ENCODE results near the gene NECTIN2.
"Not testable (repeated sequence)": the region's sequence is repeated elsewhere in the genome, so short reads cannot be mapped to it uniquely, and the experiment has no call there.

NECTIN2 gene

GRCh38 chr19:44909775-44910174, 63.7 kb downstream of the NECTIN2 start:
- Histone ChIP-seq H3K4me3 (ENCODE audit: low read length) (no peak overlapping the region), H3K27ac (ENCODE audit: low read depth, low read length) (no peak overlapping the region), H3K9ac (ENCODE audit: low read length) (no peak overlapping the region), H3K27me3 (ENCODE audit: control insufficient read depth, insufficient read depth, low read length) (peaks cover 9% of the 10 kb centered on the region), H3K36me3 (ENCODE audit: control insufficient read depth, insufficient read depth, low read length) (no peaks in the 10 kb centered on the region), H3K4me1 (ENCODE audit: control insufficient read depth, insufficient read depth, low read length) (peaks cover 2% of the 10 kb centered on the region)

- not testable (repeated sequence) for H3K27ac ChIP-seq (ENCODE audit: low read depth, low read length); H3K4me1 ChIP-seq (ENCODE audit: control insufficient read depth, insufficient read depth, low read length); H3K27me3 ChIP-seq (ENCODE audit: control insufficient read depth, insufficient read depth, low read length)
Measured at GRCh38 chr19:44911896-44912295, 65.8 kb downstream of the NECTIN2 start.

GRCh38 chr19:44912854-44913253, 66.8 kb downstream of the NECTIN2 start:
- no peak overlapping the region for H3K27ac ChIP-seq (ENCODE audit: low read depth, low read length)
- peaks cover 3% of the 10 kb centered on the region for H3K4me1 ChIP-seq (ENCODE audit: control insufficient read depth, insufficient read depth, low read length)
- H3K4me3 ChIP-seq (ENCODE audit: low read length): no peak overlapping the region
- no peaks in the 10 kb centered on the region for H3K36me3 ChIP-seq (ENCODE audit: control insufficient read depth, insufficient read depth, low read length)
- no peak overlapping the region for H3K9ac ChIP-seq (ENCODE audit: low read length)
- no peaks in the 10 kb centered on the region for H3K27me3 ChIP-seq (ENCODE audit: control insufficient read depth, insufficient read depth, low read length)

More at GRCh38 chr19:44911896-44912295, 65.8 kb downstream of the NECTIN2 start:
- not testable (repeated sequence) for H3K36me3 ChIP-seq (ENCODE audit: control insufficient read depth, insufficient read depth, low read length); H3K4me3 ChIP-seq (ENCODE audit: low read length); H3K9ac ChIP-seq (ENCODE audit: low read length)

- not testable (repeated sequence) for H3K36me3 ChIP-seq (ENCODE audit: control insufficient read depth, insufficient read depth, low read length)
Measured at GRCh38 chr19:44913512-44914432, 67.7 kb downstream of the NECTIN2 start.

GRCh38 chr19:44914433-44915206, 68.5 kb downstream of the NECTIN2 start, which contains the start of gene APOC1:
TSS of gene APOC1 (plus strand) at chr19:44914608. CDS start at chr19:44914892, 284 bp downstream.
- not testable (repeated sequence) for H3K4me1 ChIP-seq (ENCODE audit: control insufficient read depth, insufficient read depth, low read length); H3K27ac ChIP-seq (ENCODE audit: low read depth, low read length); H3K9ac ChIP-seq (ENCODE audit: low read length); H3K36me3 ChIP-seq (ENCODE audit: control insufficient read depth, insufficient read depth, low read length); H3K27me3 ChIP-seq (ENCODE audit: control insufficient read depth, insufficient read depth, low read length)
- peak within 1 kb of the TSS; percentile 68 for H3K4me3 ChIP-seq (ENCODE audit: low read length)

More at GRCh38 chr19:44913512-44914432, 67.7 kb downstream of the NECTIN2 start:
- H3K9ac ChIP-seq (ENCODE audit: low read length); H3K27me3 ChIP-seq (ENCODE audit: control insufficient read depth, insufficient read depth, low read length); H3K4me1 ChIP-seq (ENCODE audit: control insufficient read depth, insufficient read depth, low read length); H3K27ac ChIP-seq (ENCODE audit: low read depth, low read length); H3K4me3 ChIP-seq (ENCODE audit: low read length): not testable (repeated sequence)

- H3K4me1 ChIP-seq (ENCODE audit: control insufficient read depth, insufficient read depth, low read length): no peaks in the 10 kb centered on the region
- H3K27me3 ChIP-seq (ENCODE audit: control insufficient read depth, insufficient read depth, low read length): no peaks in the 10 kb centered on the region
- no peak overlapping the region for H3K27ac ChIP-seq (ENCODE audit: low read depth, low read length)
- no peaks in the 10 kb centered on the region for H3K36me3 ChIP-seq (ENCODE audit: control insufficient read depth, insufficient read depth, low read length)
- H3K4me3 ChIP-seq (ENCODE audit: low read length): no peak overlapping the region
- H3K9ac ChIP-seq (ENCODE audit: low read length): no peak overlapping the region
Measured at GRCh38 chr19:44924243-44924725, 78.2 kb downstream of the NECTIN2 start.

- Histone ChIP-seq H3K4me1 (ENCODE audit: control insufficient read depth, insufficient read depth, low read length) (no peaks in the 10 kb centered on the region), H3K27ac (ENCODE audit: low read depth, low read length) (no peak overlapping the region), H3K36me3 (ENCODE audit: control insufficient read depth, insufficient read depth, low read length) (no peaks in the 10 kb centered on the region), H3K4me3 (ENCODE audit: low read length) (no peak overlapping the region), H3K27me3 (ENCODE audit: control insufficient read depth, insufficient read depth, low read length) (no peaks in the 10 kb centered on the region), H3K9ac (ENCODE audit: low read length) (no peak overlapping the region)
Measured at GRCh38 chr19:44925114-44925891, 79.2 kb downstream of the NECTIN2 start.

- not testable (repeated sequence) for H3K4me3 ChIP-seq (ENCODE audit: low read length); H3K9ac ChIP-seq (ENCODE audit: low read length); H3K27ac ChIP-seq (ENCODE audit: low read depth, low read length)
Measured at GRCh38 chr19:44926245-44927077, 80.4 kb downstream of the NECTIN2 start.

GRCh38 chr19:44927746-44928145, 81.6 kb downstream of the NECTIN2 start:
- H3K36me3 ChIP-seq (ENCODE audit: control insufficient read depth, insufficient read depth, low read length): no peaks in the 10 kb centered on the region
- H3K9ac ChIP-seq (ENCODE audit: low read length): no peak overlapping the region
- no peaks in the 10 kb centered on the region for H3K4me1 ChIP-seq (ENCODE audit: control insufficient read depth, insufficient read depth, low read length)
- H3K4me3 ChIP-seq (ENCODE audit: low read length): no peak overlapping the region
- H3K27ac ChIP-seq (ENCODE audit: low read depth, low read length): no peak overlapping the region
- no peaks in the 10 kb centered on the region for H3K27me3 ChIP-seq (ENCODE audit: control insufficient read depth, insufficient read depth, low read length)

More at GRCh38 chr19:44926245-44927077, 80.4 kb downstream of the NECTIN2 start:
- H3K27me3 ChIP-seq (ENCODE audit: control insufficient read depth, insufficient read depth, low read length); H3K4me1 ChIP-seq (ENCODE audit: control insufficient read depth, insufficient read depth, low read length); H3K36me3 ChIP-seq (ENCODE audit: control insufficient read depth, insufficient read depth, low read length): not testable (repeated sequence)

GRCh38 chr19:44930088-44930487, 84.0 kb downstream of the NECTIN2 start:
- no peaks in the 10 kb centered on the region for H3K36me3 ChIP-seq (ENCODE audit: control insufficient read depth, insufficient read depth, low read length)
- H3K9ac ChIP-seq (ENCODE audit: low read length): no peak overlapping the region

GRCh38 chr19:44931541-44931940, 85.4 kb downstream of the NECTIN2 start:
- Histone ChIP-seq H3K27me3 (ENCODE audit: control insufficient read depth, insufficient read depth, low read length) (no peaks in the 10 kb centered on the region), H3K9ac (ENCODE audit: low read length) (no peak overlapping the region), H3K4me3 (ENCODE audit: low read length) (no peak overlapping the region), H3K27ac (ENCODE audit: low read depth, low read length) (no peak overlapping the region), H3K36me3 (ENCODE audit: control insufficient read depth, insufficient read depth, low read length) (no peaks in the 10 kb centered on the region), H3K4me1 (ENCODE audit: control insufficient read depth, insufficient read depth, low read length) (no peaks in the 10 kb centered on the region)

More at GRCh38 chr19:44930088-44930487, 84.0 kb downstream of the NECTIN2 start:
- no peaks in the 10 kb centered on the region for H3K4me1 ChIP-seq (ENCODE audit: control insufficient read depth, insufficient read depth, low read length)
- no peak overlapping the region for H3K27ac ChIP-seq (ENCODE audit: low read depth, low read length)
- no peak overlapping the region for H3K4me3 ChIP-seq (ENCODE audit: low read length)
- H3K27me3 ChIP-seq (ENCODE audit: control insufficient read depth, insufficient read depth, low read length): no peaks in the 10 kb centered on the region
